ENCODE results near the gene AGBL5.
"Not testable (repeated sequence)": the region's sequence is repeated elsewhere in the genome, so short reads cannot be mapped to it uniquely, and the experiment has no call there.

The AGBL5 gene

GRCh38 chr2:27091746-27092695 lies 40.6 kb downstream of the AGBL5 start:
- no peak for DNase-seq (ENCODE audit: low read depth in 2 of 2)

GRCh38 chr2:27092696-27093429 lies 41.4 kb downstream of the AGBL5 start:
- no peak for DNase-seq (ENCODE audit: low read depth in 2 of 2)

- no peak for DNase-seq (ENCODE audit: low read depth in 2 of 2)
These were observed 42.2 kb downstream of the AGBL5 start for GRCh38 chr2:27093430-27094352.

GRCh38 chr2:27094353-27094984 lies 43.0 kb downstream of the AGBL5 start:
- no peak for DNase-seq (ENCODE audit: low read depth in 2 of 2)

- DNase-seq (ENCODE audit: low read depth in 2 of 2), result no peak
These were observed 43.9 kb downstream of the AGBL5 start for GRCh38 chr2:27095427-27095744.

- DNase-seq (ENCODE audit: low read depth in 2 of 2), result no peak
These were observed 44.5 kb downstream of the AGBL5 start for GRCh38 chr2:27095745-27096651.

- DNase-seq (ENCODE audit: low read depth in 2 of 2), result no peak
These were observed 45.4 kb downstream of the AGBL5 start for GRCh38 chr2:27096748-27097297.

- DNase-seq (ENCODE audit: low read depth in 2 of 2), result no peak
These were observed 45.9 kb downstream of the AGBL5 start for GRCh38 chr2:27097341-27097740.

GRCh38 chr2:27099334-27099955 lies 48.0 kb downstream of the AGBL5 start:
- DNase-seq (ENCODE audit: low read depth in 2 of 2), result no peak

- no peak for DNase-seq (ENCODE audit: low read depth in 2 of 2)
These were observed 48.6 kb downstream of the AGBL5 start for GRCh38 chr2:27100036-27100435.

GRCh38 chr2:27102329-27102728 lies 50.9 kb downstream of the AGBL5 start:
- DNase-seq (ENCODE audit: low read depth in 2 of 2), result no peak

- DNase-seq (ENCODE audit: low read depth in 2 of 2), result no peak
These were observed 54.5 kb downstream of the AGBL5 start for GRCh38 chr2:27105981-27106380.

GRCh38 chr2:27108221-27108620 lies 56.8 kb downstream of the AGBL5 start:
- no peak for DNase-seq (ENCODE audit: low read depth in 2 of 2)

- DNase-seq (ENCODE audit: low read depth in 2 of 2), result no peak
These were observed 57.6 kb downstream of the AGBL5 start for GRCh38 chr2:27109083-27109482.

GRCh38 chr2:27110603-27111352 lies 59.3 kb downstream of the AGBL5 start:
- DNase-seq (ENCODE audit: low read depth in 2 of 2), result not testable (repeated sequence)

GRCh38 chr2:27111392-27112078 lies 60.1 kb downstream of the AGBL5 start:
- DNase-seq (ENCODE audit: low read depth in 2 of 2), result not testable (repeated sequence)

- DNase-seq (ENCODE audit: low read depth in 2 of 2), result no peak
These were observed 64.1 kb downstream of the AGBL5 start for GRCh38 chr2:27115519-27115918.

GRCh38 chr2:27117995-27118524 lies 66.6 kb downstream of the AGBL5 start:
- DNase-seq (ENCODE audit: low read depth in 2 of 2), result no peak
